Measurements from ENCODE around the gene SMARCA4. TPM values are rescaled to one million over a fixed set of nuclear protein-coding genes. Genes with fewer than 3 reads are reported as not detected.
"Not testable (repeated sequence)": the region's sequence is repeated elsewhere in the genome, so short reads cannot be mapped to it uniquely, and the experiment has no call there.

The SMARCA4 gene
- total RNA-seq, 1 donor from 2014 or later: 111 TPM

GRCh38 chr19:10975374-10976130 lies 14.7 kb downstream of the SMARCA4 start:
- intact Hi-C loops (cut with micrococcal nuclease): no loop called here

GRCh38 chr19:10976131-10976892 lies 15.5 kb downstream of the SMARCA4 start:
- intact Hi-C loops (cut with micrococcal nuclease): no loop called here

GRCh38 chr19:10977742-10978092 lies 16.9 kb downstream of the SMARCA4 start:
- intact Hi-C loops (cut with micrococcal nuclease): no loop called here

- intact Hi-C loops (cut with micrococcal nuclease): no loop called here
Measured at GRCh38 chr19:10979951-10980381, 19.1 kb downstream of the SMARCA4 start.

- intact Hi-C loops (cut with micrococcal nuclease): no loop called here
Measured at GRCh38 chr19:10981252-10981895, 20.5 kb downstream of the SMARCA4 start.

- intact Hi-C loops (cut with micrococcal nuclease): no loop called here
Measured at GRCh38 chr19:10983026-10983425, 22.2 kb downstream of the SMARCA4 start.

- intact Hi-C loops (cut with micrococcal nuclease): no loop called here
Measured at GRCh38 chr19:10984166-10984735, 23.4 kb downstream of the SMARCA4 start.

GRCh38 chr19:10985502-10985901 lies 24.7 kb downstream of the SMARCA4 start:
- intact Hi-C loops (cut with micrococcal nuclease): no loop called here

- intact Hi-C loops (cut with micrococcal nuclease): no loop called here
Measured at GRCh38 chr19:10986301-10987127, 25.7 kb downstream of the SMARCA4 start.

GRCh38 chr19:10987571-10988297 lies 26.9 kb downstream of the SMARCA4 start:
- intact Hi-C loops (cut with micrococcal nuclease): no loop called here

- intact Hi-C loops (cut with micrococcal nuclease): no loop called here
Measured at GRCh38 chr19:10988380-10988779, 27.6 kb downstream of the SMARCA4 start.

GRCh38 chr19:10988921-10989320 lies 28.1 kb downstream of the SMARCA4 start:
- intact Hi-C loops (cut with micrococcal nuclease): no loop called here

GRCh38 chr19:10991076-10991475 lies 30.2 kb downstream of the SMARCA4 start:
- intact Hi-C loops (cut with micrococcal nuclease): no loop called here

GRCh38 chr19:10991521-10992081 lies 30.8 kb downstream of the SMARCA4 start:
- intact Hi-C loops (cut with micrococcal nuclease): no loop called here

- intact Hi-C loops (cut with micrococcal nuclease): not testable (repeated sequence)
Measured at GRCh38 chr19:10992174-10992573, 31.3 kb downstream of the SMARCA4 start.

- intact Hi-C loops (cut with micrococcal nuclease): no loop called here
Measured at GRCh38 chr19:10995926-10996600, 35.2 kb downstream of the SMARCA4 start.

GRCh38 chr19:10998045-10998533 lies 37.3 kb downstream of the SMARCA4 start:
- intact Hi-C loops (cut with micrococcal nuclease): no loop called here

GRCh38 chr19:10998666-10999065 lies 37.8 kb downstream of the SMARCA4 start:
- intact Hi-C loops (cut with micrococcal nuclease): no loop called here

GRCh38 chr19:11005521-11005920 lies 44.7 kb downstream of the SMARCA4 start:
- intact Hi-C loops (cut with micrococcal nuclease): no loop called here

Data from T-helper 2 cell treated with Interferon-gamma antibody and Interleukin-4, amounts not matched to agents 100 ng/mL and 5 ng/mL, for 36 hours (primary cell).